Thyroid gland (tissue), 4 donors: ENCODE data around the gene RANBP9. TPM values are rescaled to one million over a fixed set of nuclear protein-coding genes. Genes with fewer than 3 reads are reported as not detected.

Experiments used
- DNase-seq, 2 donors: peaks; one replicate each; pipeline ENCODE4 v3.0.0-alpha.2; 2019
- H3K27ac ChIP-seq, 3 donors: fragments of 200-600 bp; sonication (generic); 1 replicate in 2 of 3; 2 replicates in 1 of 3; pipeline ENCODE4 v1.5.1; 2016 to 2019; ENCODE audit warnings: mild to moderate bottlenecking in 1 of 3, moderate library complexity in 1 of 3
- H3K27me3 ChIP-seq: fragments of 200-600 bp; sonication (generic); one replicate; pipeline ENCODE4 v1.5.1; 2019
- H3K36me3 ChIP-seq, 2 donors: fragments of 200-600 bp; sonication (generic); one replicate each; pipeline ENCODE4 v1.5.1; 2016 to 2019
- H3K4me1 ChIP-seq, 2 donors: fragments of 200-600 bp; sonication (generic); one replicate each; pipeline ENCODE4 v1.5.1; 2017 to 2019
- H3K4me3 ChIP-seq, 3 donors: fragments of 200-600 bp; sonication (generic); replicated peaks in 1 of 3; 1 replicate in 2 of 3; 2 replicates in 1 of 3; pipeline ENCODE4 v1.5.1; 2016; ENCODE audit warnings: mild to moderate bottlenecking in 1 of 3
- H3K9me3 ChIP-seq: fragments of 200-600 bp; sonication (generic); one replicate; pipeline ENCODE4 v1.5.1; 2017
- POLR2A ChIP-seq, 2 donors: fragments of 450-650 bp; IDR thresholded peaks; one replicate each; pipeline ENCODE4 v1.6.1; 2017; ENCODE audit warnings: antibody characterized with exemption in 2 of 2, mild to moderate bottlenecking in 2 of 2, moderate library complexity in 1 of 2
- WGBS, 2 donors: methylation state at CpG; one replicate each; pipeline ENCODE4 v1.1.5; 2017; 5-methylcytosine and 5-hydroxymethylcytosine counted together
- intact Hi-C: fragments of 100-400 bp; cut with DNase I; formaldehyde crosslinking; loops from one replicate; pipeline ENCODE4 v1.15.1; 2023
- total RNA-seq, 4 donors: library from RNA; depleted of rRNA; stranded (reverse); fragments of >200 nt; gene quantifications; one replicate each; pipeline ENCODE4 v1.2.3, GENCODE V29; 2016
- TF ChIP-seq, protein P1 (sequence below), 6 experiments: fragments of 200-600 bp in 3 of 6; fragments of 450-650 bp in 3 of 6; sonication (generic) in 3 of 6; IDR thresholded peaks; one replicate each; pipeline ENCODE4 v1.5.1; 2016 to 2019; ENCODE audit warnings: antibody characterized with exemption in 6 of 6, mild to moderate bottlenecking in 2 of 6, inconsistent platforms in 1 of 6, moderate library complexity in 1 of 6

RANBP9 gene
- total RNA-seq, 4 donors from 2014 or later: 26.8 to 42.6 (median 32.4) TPM

DNA sequence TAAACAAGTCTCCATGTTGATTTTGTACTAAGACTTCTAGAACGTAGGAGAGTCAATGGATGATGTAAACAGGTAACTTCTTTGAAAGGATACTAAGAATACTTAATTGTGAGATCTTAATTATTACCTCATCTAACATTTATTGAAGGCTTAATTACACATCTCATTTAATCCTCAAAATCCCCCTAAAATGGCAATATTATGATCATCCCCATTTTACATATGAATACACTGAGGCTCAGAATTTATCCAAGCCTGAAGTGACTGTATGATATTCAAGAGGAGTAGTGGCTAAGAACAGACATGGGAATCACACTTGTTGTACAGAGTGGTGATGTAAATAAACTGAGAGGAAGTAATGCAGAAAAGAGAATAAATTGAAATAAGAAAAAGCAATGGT, 73.6 kb downstream of the RANBP9 start:
- Histone ChIP-seq H3K27me3 (no peaks in the 10 kb centered on the region), H3K4me3 (no peak overlapping the region), H3K36me3 (peaks cover 8 to 12% of the 10 kb centered on the region in 2 donors), H3K27ac (no peak overlapping the region), H3K9me3 (no peaks in the 10 kb centered on the region), H3K4me1 (no peaks in the 10 kb centered on the region)
- WGBS, 2 donors: 92 to 100% methylated on average over 1 of the region's 1 CpG
- intact Hi-C loops: no loop called here
- no peak for DNase-seq
- TF ChIP-seq, protein P1, sequence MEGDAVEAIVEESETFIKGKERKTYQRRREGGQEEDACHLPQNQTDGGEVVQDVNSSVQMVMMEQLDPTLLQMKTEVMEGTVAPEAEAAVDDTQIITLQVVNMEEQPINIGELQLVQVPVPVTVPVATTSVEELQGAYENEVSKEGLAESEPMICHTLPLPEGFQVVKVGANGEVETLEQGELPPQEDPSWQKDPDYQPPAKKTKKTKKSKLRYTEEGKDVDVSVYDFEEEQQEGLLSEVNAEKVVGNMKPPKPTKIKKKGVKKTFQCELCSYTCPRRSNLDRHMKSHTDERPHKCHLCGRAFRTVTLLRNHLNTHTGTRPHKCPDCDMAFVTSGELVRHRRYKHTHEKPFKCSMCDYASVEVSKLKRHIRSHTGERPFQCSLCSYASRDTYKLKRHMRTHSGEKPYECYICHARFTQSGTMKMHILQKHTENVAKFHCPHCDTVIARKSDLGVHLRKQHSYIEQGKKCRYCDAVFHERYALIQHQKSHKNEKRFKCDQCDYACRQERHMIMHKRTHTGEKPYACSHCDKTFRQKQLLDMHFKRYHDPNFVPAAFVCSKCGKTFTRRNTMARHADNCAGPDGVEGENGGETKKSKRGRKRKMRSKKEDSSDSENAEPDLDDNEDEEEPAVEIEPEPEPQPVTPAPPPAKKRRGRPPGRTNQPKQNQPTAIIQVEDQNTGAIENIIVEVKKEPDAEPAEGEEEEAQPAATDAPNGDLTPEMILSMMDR (IDR thresholded peaks at IDR 0.05): no peak
- TF ChIP-seq POLR2A (IDR thresholded peaks at IDR 0.05): no peak

DNA sequence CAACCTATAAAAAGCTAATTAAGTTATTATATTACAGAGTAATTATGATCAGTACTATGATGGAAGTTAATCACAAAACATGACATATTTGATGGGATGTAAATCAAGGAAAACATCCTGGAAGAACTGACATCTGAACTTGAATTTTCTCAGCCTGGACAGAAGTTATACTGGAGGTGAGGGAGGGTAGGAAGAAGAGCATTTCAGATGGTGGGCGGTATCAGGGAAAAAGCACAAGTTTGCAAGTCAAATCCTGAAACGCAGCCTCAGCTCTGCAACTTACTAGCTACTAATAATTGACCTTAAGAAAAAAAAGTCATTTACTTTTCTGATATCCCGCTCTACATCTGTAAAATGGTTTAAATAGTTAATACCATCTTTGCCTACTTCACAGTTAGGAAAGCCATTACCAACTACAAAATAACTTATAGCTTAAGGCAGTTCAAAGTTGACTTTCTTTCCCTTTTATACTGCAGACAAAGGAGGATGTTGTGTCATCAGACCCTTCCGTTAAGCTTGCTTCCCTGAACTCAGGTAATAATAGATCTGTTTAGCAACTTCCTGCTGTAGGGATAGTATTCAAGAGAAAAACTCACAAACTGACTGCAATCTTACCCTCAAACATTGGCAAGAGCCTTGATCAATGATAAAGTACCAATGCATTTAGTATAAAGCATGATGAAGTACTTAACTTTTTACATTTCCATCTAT, 75.5 kb downstream of the RANBP9 start:
- no peak overlapping the region for H3K27ac ChIP-seq
- intact Hi-C loops: no loop called here
- WGBS, 2 donors: 79 to 82% methylated on average over 4 of the region's 4 CpGs
- H3K4me1 ChIP-seq: no peaks in the 10 kb centered on the region
- H3K36me3 ChIP-seq: peaks cover 8 to 12% of the 10 kb centered on the region in 2 donors
- no peaks in the 10 kb centered on the region for H3K27me3 ChIP-seq
- no peak for TF ChIP-seq POLR2A (IDR thresholded peaks at IDR 0.05)
- TF ChIP-seq, protein P1 (IDR thresholded peaks at IDR 0.05): no peak
- no peak overlapping the region for H3K4me3 ChIP-seq
- no peak for DNase-seq
- no peaks in the 10 kb centered on the region for H3K9me3 ChIP-seq

DNA sequence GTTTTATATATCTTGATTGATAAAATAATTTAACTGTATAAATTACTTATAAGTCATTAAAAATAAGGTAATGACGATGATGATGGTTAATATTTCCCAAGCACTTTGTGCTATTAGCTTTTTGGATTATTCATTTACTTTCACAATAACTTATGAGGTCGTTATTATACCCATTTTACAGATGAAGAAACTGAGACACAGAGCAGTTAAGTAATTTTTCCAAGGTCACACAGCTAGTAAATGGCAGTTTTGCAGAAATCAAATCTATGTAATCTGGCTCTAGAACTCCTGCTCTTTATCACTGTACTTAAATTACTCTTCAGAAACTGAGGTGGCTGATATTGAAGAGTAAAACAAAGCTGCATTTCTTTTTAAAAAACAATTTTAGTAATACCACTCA, 78.3 kb downstream of the RANBP9 start:
- H3K27me3 ChIP-seq: no peaks in the 10 kb centered on the region
- H3K9me3 ChIP-seq: no peaks in the 10 kb centered on the region
- no peak overlapping the region for H3K27ac ChIP-seq
- no peaks in the 10 kb centered on the region for H3K4me1 ChIP-seq
- no peak for DNase-seq
- intact Hi-C loops: no loop called here
- no peak overlapping the region for H3K4me3 ChIP-seq
- WGBS, 2 donors: 96 to 98% methylated on average over 2 of the region's 2 CpGs
- H3K36me3 ChIP-seq: peaks cover 1 to 9% of the 10 kb centered on the region in 2 donors
- TF ChIP-seq POLR2A (IDR thresholded peaks at IDR 0.05): no peak
- TF ChIP-seq, protein P1 (IDR thresholded peaks at IDR 0.05): no peak

DNA sequence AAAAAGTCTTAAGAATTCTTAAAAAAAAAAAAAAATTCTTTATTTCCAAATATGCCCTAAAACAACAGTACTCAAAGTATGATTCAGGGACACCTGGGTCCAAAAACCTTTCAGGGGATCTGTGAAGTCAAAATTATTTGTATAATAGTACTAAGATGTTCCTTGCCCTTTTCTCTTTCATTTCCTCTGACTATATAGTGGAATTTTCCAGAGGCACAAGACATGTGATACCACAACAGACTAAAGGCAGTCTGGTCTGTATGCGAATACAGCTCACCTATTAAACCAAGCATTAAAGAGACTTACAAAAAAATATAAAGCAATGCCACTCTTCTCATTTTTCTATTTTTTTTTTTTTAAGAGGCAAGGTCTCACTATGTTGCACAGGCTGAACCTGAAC, 81.1 kb downstream of the RANBP9 start:
- DNase-seq: no peak
- H3K27ac ChIP-seq: no peak overlapping the region
- no peak for TF ChIP-seq POLR2A (IDR thresholded peaks at IDR 0.05)
- TF ChIP-seq, protein P1 (IDR thresholded peaks at IDR 0.05): no peak
- H3K36me3 ChIP-seq: peaks cover 0 to 12% of the 10 kb centered on the region in 2 donors
- H3K4me3 ChIP-seq: no peak overlapping the region
- no peaks in the 10 kb centered on the region for H3K9me3 ChIP-seq
- intact Hi-C loops: no loop called here
- no peaks in the 10 kb centered on the region for H3K4me1 ChIP-seq
- no peaks in the 10 kb centered on the region for H3K27me3 ChIP-seq
- 96 to 97% methylated on average over 1 of the region's 1 CpG for WGBS, 2 donors

DNA sequence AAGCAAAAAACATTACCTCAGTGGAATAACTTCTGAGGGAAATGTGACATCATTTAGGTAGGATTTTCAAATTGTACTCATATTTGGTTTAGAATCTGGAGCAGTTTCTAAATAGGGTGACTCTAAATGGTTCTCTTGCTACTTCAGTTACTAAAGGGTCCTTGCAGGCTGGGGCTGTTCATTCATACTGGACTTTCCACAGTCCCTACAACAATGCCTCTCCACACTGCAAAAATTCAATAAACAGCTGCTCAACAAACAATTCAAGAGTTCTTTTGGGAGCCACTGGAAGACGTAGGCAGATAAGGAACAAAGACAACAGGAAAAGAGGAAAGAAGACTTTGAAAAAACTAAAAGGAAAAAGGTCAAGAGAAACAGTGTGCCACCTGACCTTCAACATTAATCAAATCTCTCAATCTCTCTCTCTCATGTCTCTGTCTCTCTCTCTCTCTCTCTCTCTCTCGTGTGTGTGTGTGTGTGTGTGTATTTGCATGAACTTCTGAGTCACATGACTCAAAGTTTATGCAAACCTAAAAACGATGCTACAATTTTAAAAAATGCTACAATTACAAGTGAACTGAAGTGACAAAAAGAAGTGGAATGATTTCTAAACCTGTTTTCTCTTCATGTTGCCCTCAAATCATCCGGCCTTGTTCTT, 82.0 kb downstream of the RANBP9 start:
- DNase-seq: no peak
- Histone ChIP-seq H3K9me3 (no peaks in the 10 kb centered on the region), H3K27me3 (no peaks in the 10 kb centered on the region), H3K4me3 (no peak overlapping the region), H3K27ac (no peak overlapping the region), H3K36me3 (peaks cover 0 to 15% of the 10 kb centered on the region in 2 donors), H3K4me1 (no peaks in the 10 kb centered on the region)
- intact Hi-C loops: no loop called here
- TF ChIP-seq, protein P1 (IDR thresholded peaks at IDR 0.05): no peak
- TF ChIP-seq POLR2A (IDR thresholded peaks at IDR 0.05): no peak
- 75 to 76% methylated on average over 4 of the region's 4 CpGs for WGBS, 2 donors
